ENCODE data around the gene ZFHX2.
"Not testable (repeated sequence)": the region's sequence is repeated elsewhere in the genome, so short reads cannot be mapped to it uniquely, and the experiment has no call there.

ZFHX2 gene

GRCh38 chr14:23551266-23552028 is at the start of gene ZFHX2:
ZFHX2 (minus strand) TSS chr14:23551765; CDS start chr14:23535325, 16,440 bp downstream.
- DNase-seq = peak; percentile 84

- DNase-seq = no peak
Measured at GRCh38 chr14:23600806-23601205, 49.2 kb upstream of the ZFHX2 start.

- no peak for DNase-seq
Measured at GRCh38 chr14:23600322-23600707, 48.8 kb upstream of the ZFHX2 start.

GRCh38 chr14:23594191-23594590 is 42.6 kb upstream of the ZFHX2 start:
- DNase-seq = not testable (repeated sequence)

GRCh38 chr14:23590198-23590597 is 38.6 kb upstream of the ZFHX2 start:
- DNase-seq = no peak

GRCh38 chr14:23589606-23590005 is 38.0 kb upstream of the ZFHX2 start:
- DNase-seq = no peak

- DNase-seq = peak; percentile 72
Measured at GRCh38 chr14:23588884-23589598, 37.5 kb upstream of the ZFHX2 start.

GRCh38 chr14:23584527-23585203 is 33.1 kb upstream of the ZFHX2 start:
- DNase-seq = not testable (repeated sequence)

- DNase-seq = not testable (repeated sequence)
Measured at GRCh38 chr14:23583761-23584526, 32.4 kb upstream of the ZFHX2 start.

GRCh38 chr14:23582906-23583760 is 31.6 kb upstream of the ZFHX2 start:
- no peak for DNase-seq

GRCh38 chr14:23580948-23581281 is 29.4 kb upstream of the ZFHX2 start:
- DNase-seq = no peak

GRCh38 chr14:23580152-23580926 is 28.8 kb upstream of the ZFHX2 start:
- no peak for DNase-seq

GRCh38 chr14:23579739-23580138 is 28.2 kb upstream of the ZFHX2 start:
- no peak for DNase-seq

GRCh38 chr14:23579311-23579630 is 27.7 kb upstream of the ZFHX2 start:
- DNase-seq = no peak

- DNase-seq = no peak
Measured at GRCh38 chr14:23578560-23579310, 27.2 kb upstream of the ZFHX2 start, which contains the start of gene JPH4. JPH4 (minus strand) TSS chr14:23578790; CDS start chr14:23577453, 1,337 bp downstream.

GRCh38 chr14:23577710-23578392 is 26.3 kb upstream of the ZFHX2 start:
- DNase-seq = no peak

GRCh38 chr14:23577004-23577681 is 25.6 kb upstream of the ZFHX2 start:
- no peak for DNase-seq

- DNase-seq = no peak
Measured at GRCh38 chr14:23573384-23574015, 21.9 kb upstream of the ZFHX2 start.

- no peak for DNase-seq
Measured at GRCh38 chr14:23572836-23573235, 21.3 kb upstream of the ZFHX2 start.
